ENCODE measurements around the gene CD22.

DNA sequence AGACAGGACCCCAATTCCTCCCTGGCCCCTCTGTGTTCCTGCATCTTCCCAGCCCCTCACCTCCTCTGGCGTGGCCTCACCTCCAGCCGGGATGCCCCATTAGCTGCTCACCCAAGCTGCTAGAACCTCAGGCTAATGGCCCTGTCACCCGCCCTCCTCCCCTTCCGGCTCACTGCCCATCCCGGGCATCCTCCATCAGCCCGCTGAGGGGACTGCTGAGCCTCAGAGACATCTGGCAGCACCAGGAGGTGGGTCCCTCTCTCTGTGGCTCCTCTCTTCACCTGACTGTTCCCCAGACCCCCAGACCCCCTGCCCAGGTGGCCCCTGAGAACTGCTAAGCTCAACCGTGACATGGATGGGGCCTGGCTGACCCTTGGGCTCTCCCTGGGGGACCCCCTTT is 21.6 kb downstream of the CD22 start:
- TF ChIP-seq, protein P1, sequence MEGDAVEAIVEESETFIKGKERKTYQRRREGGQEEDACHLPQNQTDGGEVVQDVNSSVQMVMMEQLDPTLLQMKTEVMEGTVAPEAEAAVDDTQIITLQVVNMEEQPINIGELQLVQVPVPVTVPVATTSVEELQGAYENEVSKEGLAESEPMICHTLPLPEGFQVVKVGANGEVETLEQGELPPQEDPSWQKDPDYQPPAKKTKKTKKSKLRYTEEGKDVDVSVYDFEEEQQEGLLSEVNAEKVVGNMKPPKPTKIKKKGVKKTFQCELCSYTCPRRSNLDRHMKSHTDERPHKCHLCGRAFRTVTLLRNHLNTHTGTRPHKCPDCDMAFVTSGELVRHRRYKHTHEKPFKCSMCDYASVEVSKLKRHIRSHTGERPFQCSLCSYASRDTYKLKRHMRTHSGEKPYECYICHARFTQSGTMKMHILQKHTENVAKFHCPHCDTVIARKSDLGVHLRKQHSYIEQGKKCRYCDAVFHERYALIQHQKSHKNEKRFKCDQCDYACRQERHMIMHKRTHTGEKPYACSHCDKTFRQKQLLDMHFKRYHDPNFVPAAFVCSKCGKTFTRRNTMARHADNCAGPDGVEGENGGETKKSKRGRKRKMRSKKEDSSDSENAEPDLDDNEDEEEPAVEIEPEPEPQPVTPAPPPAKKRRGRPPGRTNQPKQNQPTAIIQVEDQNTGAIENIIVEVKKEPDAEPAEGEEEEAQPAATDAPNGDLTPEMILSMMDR (IDR thresholded peaks at IDR 0.05; ENCODE audit: low read depth, low read length) = no peak
- no peak for TF ChIP-seq EZH2phosphoT487 (IDR thresholded peaks at IDR 0.05; ENCODE audit: low read depth)
